ENCODE results near the gene PHF2.

PHF2 gene

GRCh38 chr9:93567271-93567959 lies 9.0 kb upstream of the PHF2 start:
- DNase-seq (ENCODE audit: low read depth in 1 of 2, low spot score in 1 of 2): no peak

DNA sequence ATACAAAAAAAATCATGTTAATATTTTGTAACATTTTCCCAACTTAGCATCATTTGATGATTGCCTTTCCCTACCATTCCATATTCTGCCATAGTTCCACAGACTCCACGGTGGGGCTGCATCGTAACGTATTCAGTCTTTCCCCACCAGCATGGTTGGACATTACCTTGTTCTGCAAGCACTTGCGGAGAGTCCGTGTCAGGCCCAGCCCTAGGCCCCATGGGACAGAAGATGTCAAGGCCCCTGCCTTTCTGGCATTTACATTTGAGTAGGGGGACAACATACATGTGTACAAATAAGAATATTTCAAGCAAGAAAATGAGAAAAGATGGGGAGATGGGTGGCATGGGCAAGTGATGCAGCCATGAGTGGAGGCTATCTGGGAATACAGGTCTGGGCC lies 8.2 kb upstream of the PHF2 start:
- no peak for DNase-seq (ENCODE audit: low read depth in 1 of 2, low spot score in 1 of 2)

GRCh38 chr9:93569621-93570174 lies 6.7 kb upstream of the PHF2 start:
- no peak for DNase-seq (ENCODE audit: low read depth in 1 of 2, low spot score in 1 of 2)

- no peak for DNase-seq (ENCODE audit: low read depth in 1 of 2, low spot score in 1 of 2)
Observed at GRCh38 chr9:93572221-93572620, 4.2 kb upstream of the PHF2 start.

- DNase-seq (ENCODE audit: low read depth in 1 of 2, low spot score in 1 of 2): no peak
Observed at GRCh38 chr9:93572636-93573515, 3.5 kb upstream of the PHF2 start.

DNA sequence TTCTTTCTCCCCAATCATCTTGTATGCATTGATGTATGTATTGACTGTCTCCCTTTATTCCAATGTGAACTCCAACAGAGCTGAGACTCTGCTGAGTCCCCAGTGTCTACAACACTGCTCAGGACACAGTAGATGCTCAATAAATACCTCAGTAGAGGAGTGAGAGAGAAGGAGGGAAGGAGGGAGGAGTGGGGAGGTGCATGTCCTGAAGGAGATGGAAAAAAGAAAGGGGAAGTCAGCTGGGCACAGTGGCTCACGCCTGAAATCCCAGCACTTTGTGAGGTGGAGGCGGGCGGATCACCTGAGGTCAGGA lies 2.9 kb upstream of the PHF2 start:
- no peak for DNase-seq (ENCODE audit: low read depth in 1 of 2, low spot score in 1 of 2)

- no peak for DNase-seq (ENCODE audit: low read depth in 1 of 2, low spot score in 1 of 2)
Observed at GRCh38 chr9:93574091-93574899, 2.1 kb upstream of the PHF2 start.

DNA sequence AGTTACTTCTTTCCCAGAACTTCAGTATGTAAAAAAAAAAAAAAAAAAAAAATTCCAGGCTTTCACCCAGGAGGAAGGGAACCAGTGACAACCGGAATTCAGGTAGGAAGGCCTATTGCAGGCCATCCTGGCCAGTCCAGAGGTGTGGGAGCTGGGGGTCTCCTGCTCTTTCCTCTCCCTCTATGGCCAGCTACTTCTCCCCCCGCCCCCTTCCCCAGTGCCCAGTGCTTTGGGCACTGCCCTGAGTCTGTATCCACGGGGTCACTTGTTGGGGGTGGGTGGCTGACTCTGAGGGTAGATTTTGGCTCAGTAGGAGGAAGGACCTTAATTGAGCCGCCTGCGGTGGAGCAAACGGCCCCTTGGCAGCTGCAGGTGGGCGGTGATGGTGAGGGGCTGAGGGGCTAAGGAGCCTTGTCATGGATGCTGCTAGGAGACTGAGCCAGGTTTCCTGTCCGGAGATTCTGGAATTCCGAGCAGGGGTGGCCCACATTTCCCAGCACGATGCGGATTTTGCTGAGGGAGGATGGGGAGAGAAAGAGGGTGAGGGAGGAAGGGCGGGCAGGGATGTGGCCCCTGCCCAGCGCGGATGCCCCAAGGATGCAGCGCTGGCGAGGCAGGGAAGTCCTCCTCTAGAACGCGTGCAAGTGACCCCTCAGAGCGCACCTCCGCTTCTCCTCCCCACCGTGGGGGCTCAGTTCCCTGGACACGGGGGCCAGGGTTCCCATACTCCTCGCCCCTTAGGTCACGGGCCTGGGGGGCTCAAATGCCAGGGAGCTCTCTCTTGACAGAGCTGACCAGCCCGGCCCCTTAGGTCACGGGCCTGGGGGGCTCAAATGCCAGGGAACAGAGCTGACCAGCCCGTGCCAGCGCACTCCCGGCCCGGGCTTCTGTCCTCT lies 1.2 kb upstream of the PHF2 start:
- no peak for DNase-seq (ENCODE audit: low read depth in 1 of 2, low spot score in 1 of 2)

DNA sequence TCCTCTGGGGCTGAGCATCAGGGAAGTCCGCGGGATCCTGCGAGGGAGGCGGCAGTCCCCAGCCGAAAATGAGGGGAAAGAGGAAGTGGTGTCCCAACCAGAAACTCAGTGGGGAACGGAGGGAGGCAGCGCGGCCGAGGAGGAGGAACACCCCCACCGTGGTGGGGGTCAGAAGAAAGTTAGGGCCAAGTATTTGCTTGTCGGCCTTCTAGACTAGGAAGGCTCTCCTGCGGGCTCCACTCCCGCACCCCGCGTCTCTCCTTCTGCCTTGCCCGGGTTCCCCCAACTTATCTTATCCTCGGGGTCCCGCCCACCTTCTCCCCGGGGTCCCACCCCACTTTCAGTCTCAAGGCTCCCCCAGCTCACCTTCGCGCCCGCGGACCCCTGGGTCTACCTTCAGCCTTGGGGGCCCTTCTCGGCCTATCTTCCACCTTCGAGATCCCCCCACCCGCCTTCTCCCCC lies 557 bp upstream of the PHF2 start:
- DNase-seq (ENCODE audit: low read depth in 1 of 2, low spot score in 1 of 2): peak; percentile 20 to 38

DNA sequence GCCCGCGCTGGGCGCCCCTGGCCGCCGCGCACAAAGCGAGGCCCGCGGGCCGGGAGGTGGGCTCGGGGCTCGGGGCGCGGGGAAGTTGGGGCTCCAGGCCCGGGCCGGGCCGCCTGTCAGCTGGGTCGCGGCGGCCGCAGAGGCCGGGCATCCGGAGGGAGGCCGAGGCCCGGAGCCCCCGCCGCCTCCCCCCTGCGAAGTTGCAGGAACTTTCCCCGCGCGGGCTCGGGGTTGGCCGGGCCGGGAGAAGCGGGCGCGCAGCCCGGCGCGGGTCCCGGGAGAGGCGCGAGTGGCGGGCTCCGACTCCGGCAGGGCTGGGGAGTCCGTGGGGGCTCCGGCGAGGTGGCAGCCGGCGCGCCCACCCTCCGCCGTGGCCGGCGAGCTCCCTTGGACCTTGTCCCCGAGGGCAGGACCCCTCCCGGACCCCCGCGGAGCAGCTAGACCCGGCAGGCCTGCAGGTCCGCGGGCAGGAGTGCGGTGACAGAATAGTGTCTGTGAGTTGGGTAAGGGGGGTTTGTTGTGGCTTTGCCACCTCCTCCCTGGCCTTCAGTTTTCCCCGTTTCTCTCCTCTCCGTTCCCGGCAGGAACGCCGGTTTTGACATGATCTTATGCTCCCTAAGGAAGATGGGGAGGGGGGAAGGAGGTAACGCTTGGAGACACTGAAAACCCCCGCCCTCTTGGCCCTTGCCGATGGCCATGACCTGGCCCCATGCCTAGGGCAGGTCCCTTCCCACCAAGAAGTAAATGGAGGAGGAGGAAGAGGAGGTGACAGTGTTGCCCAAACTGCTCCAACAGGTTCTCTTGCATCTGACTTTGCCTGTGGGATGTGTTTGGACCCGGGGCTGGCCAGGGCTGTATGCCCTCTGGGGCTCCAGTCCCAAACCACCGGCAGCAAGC lies 942 bp downstream of the PHF2 start:
- DNase-seq (ENCODE audit: low read depth in 1 of 2, low spot score in 1 of 2): no peak

DNA sequence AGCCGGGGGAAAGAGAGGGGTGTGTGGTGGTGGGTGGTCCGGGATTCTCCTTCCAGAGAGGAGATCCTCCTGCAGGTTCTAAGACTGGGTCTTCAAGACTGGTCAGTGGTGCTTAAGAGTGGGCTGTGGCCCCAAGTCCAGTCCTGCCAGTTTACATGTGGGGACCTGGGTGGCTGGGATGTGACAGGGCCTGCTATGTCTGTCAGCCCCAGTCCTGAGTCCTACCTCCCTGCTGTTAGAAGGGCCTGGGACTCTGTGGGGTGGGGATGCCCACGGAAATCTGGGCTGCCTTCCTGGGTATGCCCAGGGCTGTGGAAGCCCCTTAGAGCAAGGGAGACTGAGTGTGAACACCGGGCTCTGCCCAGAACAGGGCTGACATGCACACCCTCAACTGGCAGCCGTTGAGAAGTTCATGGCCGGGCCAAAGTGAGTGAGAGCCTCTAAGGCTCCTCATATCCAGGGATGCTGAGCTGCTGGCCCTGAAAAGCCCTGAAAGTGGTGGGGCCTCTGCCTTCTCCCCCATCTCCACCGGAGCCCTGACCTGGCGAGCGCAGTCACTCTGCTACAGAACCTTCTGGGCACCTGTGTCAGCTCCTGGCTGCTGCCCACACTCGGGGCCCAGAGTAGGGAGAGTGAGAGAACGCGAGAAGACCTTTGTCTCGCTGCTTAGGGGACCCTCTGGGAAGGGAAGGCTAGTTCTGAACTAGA lies 1.7 kb downstream of the PHF2 start:
- DNase-seq (ENCODE audit: low read depth in 1 of 2, low spot score in 1 of 2): no peak

- DNase-seq (ENCODE audit: low read depth in 1 of 2, low spot score in 1 of 2): no peak
Observed at GRCh38 chr9:93578844-93579243, 2.5 kb downstream of the PHF2 start.

DNA sequence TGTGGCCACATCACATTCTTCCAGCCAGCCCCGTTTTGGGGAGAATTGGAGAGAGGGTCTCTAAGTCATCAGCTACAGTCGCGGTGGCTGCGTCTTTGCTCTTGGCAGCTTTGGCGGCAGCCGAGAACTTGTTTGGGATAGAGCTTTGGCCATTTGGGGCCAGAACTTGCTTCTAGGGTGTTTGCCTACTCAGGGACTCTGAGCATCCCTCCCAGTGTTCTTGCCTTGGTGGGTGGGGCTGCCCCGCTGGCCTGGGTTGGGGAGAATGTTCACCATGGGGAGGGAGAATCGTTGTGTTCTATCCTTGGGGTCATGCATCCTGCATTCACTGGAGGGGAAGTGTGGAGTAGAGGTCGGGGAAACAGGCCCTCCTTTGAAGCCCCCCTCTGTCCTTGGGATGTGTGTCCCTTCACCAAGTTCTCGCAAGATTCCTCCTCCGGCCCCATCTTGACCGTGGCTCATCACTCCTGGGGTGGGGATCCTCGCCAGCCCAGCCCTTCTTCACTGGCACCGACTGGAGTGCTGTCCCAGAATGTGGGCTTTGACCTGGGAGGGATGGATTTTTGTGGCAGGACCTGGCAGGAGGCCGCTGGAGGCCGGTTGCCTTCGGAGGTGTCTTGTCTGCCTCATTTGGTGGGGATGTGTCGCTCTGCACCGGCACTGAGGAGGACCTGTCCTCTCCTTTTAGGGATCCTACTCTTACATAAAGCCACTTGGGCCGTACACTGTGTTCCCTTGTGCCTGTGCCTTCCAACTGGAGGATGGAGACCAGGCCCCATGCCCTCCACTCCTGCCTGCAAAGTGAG lies 3.5 kb downstream of the PHF2 start:
- no peak for DNase-seq (ENCODE audit: low read depth in 1 of 2, low spot score in 1 of 2)

- DNase-seq (ENCODE audit: low read depth in 1 of 2, low spot score in 1 of 2): no peak
Observed at GRCh38 chr9:93580654-93581380, 4.4 kb downstream of the PHF2 start.

DNA sequence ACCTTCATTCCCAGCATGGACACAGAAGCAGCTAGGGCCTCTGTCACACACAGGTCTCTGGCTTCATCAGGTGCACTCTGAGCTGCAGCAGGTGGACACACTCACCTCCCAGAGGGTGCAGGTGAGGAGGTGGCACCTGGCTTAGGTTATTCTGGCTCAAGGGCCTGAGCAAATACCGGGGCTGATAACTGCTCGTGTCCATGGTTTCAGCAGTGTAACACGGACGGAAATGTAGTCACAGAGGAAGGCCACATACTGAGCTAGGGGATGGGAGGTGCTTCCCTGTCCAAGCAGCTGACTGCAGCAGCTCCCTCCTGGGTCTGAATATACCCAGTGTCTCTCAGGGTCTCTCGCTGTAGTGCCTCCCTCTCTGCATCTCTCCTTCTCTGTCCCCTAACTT lies 5.7 kb downstream of the PHF2 start:
- DNase-seq (ENCODE audit: low read depth in 1 of 2, low spot score in 1 of 2): no peak

GRCh38 chr9:93582550-93582949 lies 6.2 kb downstream of the PHF2 start:
- no peak for DNase-seq (ENCODE audit: low read depth in 1 of 2, low spot score in 1 of 2)

DNA sequence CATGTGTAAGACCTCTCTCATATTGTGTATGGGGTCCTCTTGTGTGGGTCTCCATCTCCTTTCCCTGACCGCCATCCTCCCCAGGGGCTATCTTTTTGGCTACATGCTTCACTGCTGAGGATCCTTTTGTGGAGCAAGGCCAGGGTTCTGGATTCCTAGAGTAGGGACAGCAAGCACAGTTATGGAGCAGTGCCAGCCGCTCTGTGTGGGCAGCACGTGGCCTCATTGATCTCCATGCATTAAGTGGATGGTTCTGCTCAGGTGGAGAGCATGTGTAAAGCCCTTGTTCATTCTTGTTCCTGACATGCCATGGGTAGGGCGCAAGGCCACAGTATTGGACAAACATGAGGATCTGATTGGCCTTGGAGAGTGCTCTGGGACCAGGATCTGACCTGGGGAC lies 8.9 kb downstream of the PHF2 start:
- no peak for DNase-seq (ENCODE audit: low read depth in 1 of 2, low spot score in 1 of 2)
